K562 (cell line): ENCODE results near the gene TYSND1. TPM values are rescaled to one million over a fixed set of nuclear protein-coding genes. Genes with fewer than 3 reads are reported as not detected.

ENCODE experiments used
- ATAC-seq: fragments of 200-7000 bp; cut with Tn5 transposase; 3 replicates; pipeline ENCODE4 v1.9.1; 2020; ENCODE audit warnings: moderate library complexity
- BruUV-seq: library from RNA; stranded (reverse); fragments of 400-500 nt; replicated peaks from 2 replicates; lab custom pipeline; 2021; lab: Mats Ljungman, UMichigan
- CTCF ChIA-PET: fragments of 300-600 bp; formaldehyde crosslinking; extraction: SDS; loops from one replicate; lab custom pipeline; 2021; ENCODE audit warnings: low intra/inter-chr PET ratio; lab: Yijun Ruan, JAX
- POLR2A ChIA-PET: fragments of 300-600, 350-650 bp; sonication (Branson Sonifier 250); formaldehyde crosslinking; extraction: SDS; loops from one replicate; lab custom pipeline; 2021; ENCODE audit warnings: antibody characterized with exemption, inconsistent platforms; lab: Yijun Ruan, JAX
- DNase-seq, 4 experiments: peaks; one replicate each; pipeline versions ENCODE4 v3.0.0 to v3.0.0-alpha.2; 2011 to 2018; ENCODE audit warnings: low spot score in 3 of 4, mixed read lengths in 3 of 4; ENCODE audit errors: extremely low read depth in 1 of 4
- FAIRE-seq: peaks from 2 replicates; lab custom pipeline; 2011; peaks lifted over from hg19 to GRCh38; lab: Jason Lieb, UNC
- H2AFZ ChIP-seq: 2 replicates; pipeline ENCODE4 v1.6.0; 2011; ENCODE audit warnings: low read depth, low read length, control low read depth, inconsistent platforms
- H3K27ac ChIP-seq: fragments of 200-600 bp; 3 replicates; pipeline ENCODE4 v1.8.0; 2011; ENCODE audit warnings: low read depth, mild to moderate bottlenecking, control low read depth, inconsistent platforms, low read length, moderate library complexity, mixed read lengths; ENCODE audit errors: extremely low read depth
- H3K27me3 ChIP-seq, 2 experiments: fragments of 300-600 bp in 1 of 2; 2 replicates in 1 of 2; 3 replicates in 1 of 2; pipeline versions ENCODE4 v1.6.0 to v1.8.0; 2011; ENCODE audit warnings: inconsistent platforms in 2 of 2, low read length in 2 of 2, mild to moderate bottlenecking in 1 of 2, mixed read lengths in 1 of 2, moderate library complexity in 1 of 2; ENCODE audit not compliant: control insufficient read depth in 2 of 2, insufficient read depth in 2 of 2
- H3K36me3 ChIP-seq: fragments of 300-600 bp; 3 replicates; pipeline ENCODE4 v1.8.0; 2011; ENCODE audit warnings: mild to moderate bottlenecking, low read length, inconsistent platforms; ENCODE audit not compliant: control insufficient read depth, insufficient read depth
- H3K4me1 ChIP-seq, 2 experiments: fragments of 200-600 bp in 1 of 2; replicated peaks in 1 of 2; 2 replicates in 1 of 2; 3 replicates in 1 of 2; pipeline versions ENCODE4 v1.5.1 to v1.8.0; 2011; ENCODE audit warnings: inconsistent platforms in 2 of 2, low read length in 2 of 2, mild to moderate bottlenecking in 1 of 2, mixed read lengths in 1 of 2, moderate library complexity in 1 of 2; ENCODE audit not compliant: control insufficient read depth in 2 of 2, insufficient read depth in 2 of 2
- H3K4me2 ChIP-seq: 2 replicates; pipeline ENCODE4 v1.6.1; 2011; ENCODE audit warnings: low read length, control low read depth, inconsistent platforms, mixed read lengths; ENCODE audit not compliant: insufficient read depth
- H3K4me3 ChIP-seq: fragments of 200-600 bp; sonication (generic), shearing (Covaris generic); 2 replicates; pipeline ENCODE4 v1.5.1; 2016; ENCODE audit warnings: control low read depth, inconsistent platforms
- H3K79me2 ChIP-seq: fragments of 200-600 bp; 3 replicates; pipeline ENCODE4 v1.8.0; 2011; ENCODE audit warnings: low read length, inconsistent platforms; ENCODE audit not compliant: control insufficient read depth, insufficient read depth
- H3K9ac ChIP-seq, 2 experiments: 2 replicates each; pipeline versions ENCODE4 v1.6.0 to v1.6.1; 2011; ENCODE audit warnings: low read depth in 2 of 2, low read length in 2 of 2, control low read depth in 1 of 2, inconsistent platforms in 1 of 2, mild to moderate bottlenecking in 1 of 2, mixed read lengths in 1 of 2; ENCODE audit not compliant: insufficient read depth in 1 of 2
- H3K9me1 ChIP-seq: one replicate; pipeline ENCODE4 v1.6.0; 2011; ENCODE audit warnings: inconsistent platforms, mild to moderate bottlenecking, low read length, moderate library complexity; ENCODE audit not compliant: control insufficient read depth, insufficient read depth
- H3K9me3 ChIP-seq: replicated peaks from 2 replicates; pipeline ENCODE4 v1.5.1; 2011; ENCODE audit warnings: low read depth, low read length, inconsistent platforms; ENCODE audit not compliant: control insufficient read depth, insufficient read depth
- H4K20me1 ChIP-seq: replicated peaks from 2 replicates; pipeline ENCODE4 v1.6.1; 2011; ENCODE audit warnings: low read length, inconsistent platforms, mixed read lengths; ENCODE audit not compliant: control insufficient read depth, insufficient read depth
- BRCA1 ChIP-seq, 2 experiments: fragments of 450-650 bp in 1 of 2; sonication (generic) in 1 of 2; formaldehyde crosslinking in 1 of 2; IDR thresholded peaks; 2 replicates each; pipeline versions ENCODE4 v1.5.0 to v1.6.1; 2017 to 2020; ENCODE audit warnings: mild to moderate bottlenecking in 1 of 2, missing genetic modification reagents in 1 of 2
- PCBP2 ChIP-seq: fragments of 200-400 bp; formaldehyde crosslinking; IDR thresholded peaks from 2 replicates; pipeline ENCODE4 v1.6.1; 2018; ENCODE audit warnings: low read length, low read depth, mild to moderate bottlenecking, moderate library complexity; ENCODE audit not compliant: poor library complexity, severe bottlenecking
- POLR2B ChIP-seq: fragments of 450-650 bp; IDR thresholded peaks from 2 replicates; pipeline ENCODE4 v1.6.1; 2018; ENCODE audit warnings: low read depth; ENCODE audit not compliant: partially characterized antibody
- SMARCA4 ChIP-seq: fragments of 450-650 bp; IDR thresholded peaks from 2 replicates; pipeline ENCODE4 v1.6.1; 2016
- TRIM24 ChIP-seq, 2 experiments: fragments of 450-650 bp; IDR thresholded peaks; 2 replicates each; pipeline ENCODE4 v1.6.1; 2016
- WGBS: fragments of 100-300 bp; shearing (Covaris generic); methylation state at CpG from one replicate; pipeline ENCODE4 v1.1.6; 2016; ENCODE audit warnings: low coverage, mixed read lengths; ENCODE audit not compliant: insufficient coverage; ENCODE audit errors: missing lambda C conversion rate; 5-methylcytosine and 5-hydroxymethylcytosine counted together
- in situ Hi-C: fragments of 300-500 bp; cut with MboI; formaldehyde crosslinking; loops from 4 replicates; pipeline ENCODE4 v1.15.0; 2018; ENCODE audit warnings: inconsistent platforms, mixed read lengths
- intact Hi-C: fragments of 100-400 bp; cut with micrococcal nuclease; formaldehyde crosslinking; loops from 2 replicates; pipeline ENCODE4 v1.14.2; 2022
- polyA plus RNA-seq, 8 experiments: library from polyadenylated mRNA; depleted of rRNA in 4 of 8; stranded (reverse) in 5 of 8; unstranded in 3 of 8; fragments of >200 nt; fragmentation: Nextera tagmentation in 2 of 8; fragmentation: Illumina TruSeq in 1 of 8; extraction: Ambion mirVana in 2 of 8; extraction: Trizol in 1 of 8; gene quantifications; 2 replicates each; pipeline versions ENCODE4 v1.2.1 to v1.2.3, GENCODE V29; 2011 to 2014; ENCODE audit warnings: inconsistent platforms in 1 of 8, missing spikeins in 1 of 8
- total RNA-seq, 7 experiments: library from RNA; depleted of rRNA in 6 of 7; stranded (reverse); fragments of >200 nt in 6 of 7; fragmentation: Illumina TruSeq in 2 of 7; extraction: Trizol in 2 of 7; gene quantifications; 2 replicates each; pipeline versions ENCODE4 v1.2.1 to v1.2.3, GENCODE V29; 2011 to 2021; ENCODE audit warnings: low replicate concordance in 1 of 7

TYSND1 gene
- total and polyA plus RNA-seq, 9 of the 15 experiments (the other 6 are each of a cell fraction or from before 2014, with no cell fraction given): 0.60 to 2.0 (median 1.3) TPM

DNA sequence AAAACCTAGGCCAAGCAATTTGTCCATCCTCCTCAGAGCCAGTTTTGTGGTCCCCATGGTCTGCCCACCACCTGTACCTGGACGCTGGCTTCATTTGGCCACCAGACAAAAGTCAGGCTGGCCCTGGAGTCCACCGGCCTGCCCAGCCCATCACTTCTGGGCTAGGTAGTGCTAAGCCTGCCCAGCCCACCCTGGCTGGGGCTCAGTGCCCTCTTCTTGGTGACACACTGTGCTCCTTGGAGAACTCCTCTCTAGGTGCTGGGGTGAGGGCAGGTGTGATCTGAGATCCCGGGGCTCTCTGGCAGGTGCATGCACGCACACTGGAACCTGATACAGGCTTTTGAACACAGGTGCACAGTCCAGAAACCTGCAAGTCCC, 15.0 kb downstream of the TYSND1 start:
- no peak for DNase-seq
- ChIA-PET POLR2A (interaction anchor here (0.6 to 1.0 kb wide), 2 partner anchors 11 to 19 kb away, joined by 3 read pairs; no protein-coding TSS in a partner anchor), CTCF (no interaction called here)
- Histone ChIP-seq H3K27me3 (no peaks in the 10 kb centered on the region), H3K79me2 (peaks cover 23% of the 10 kb centered on the region), H4K20me1 (no peaks in the 10 kb centered on the region; the same call in 1 of the 2 replicates), H3K27ac (no peak overlapping the region; the same call in 2 of the 3 replicates), H3K36me3 (peaks cover 2% of the 10 kb centered on the region; the same call in 1 of the 3 replicates), H3K9me1 (no peaks in the 10 kb centered on the region), H3K4me1 (peaks cover 8 to 29% of the 10 kb centered on the region in 2 experiments; a peak in 4 of 5 replicates), H2AFZ (no peak overlapping the region), H3K4me3 (peak overlapping the region; percentile 35), H3K9me3 (peaks cover under 1% of the 10 kb centered on the region; the same call in 1 of the 2 replicates), H3K4me2 (peak overlapping the region; percentile 79), H3K9ac (peak overlapping the region; percentile 53 to 93)
- intact Hi-C loops (no loop called here), in situ Hi-C loops (no loop called here)
- no TSS peak for BruUV-seq
- WGBS: 11% methylated on average over 4 of the region's 4 CpGs
- FAIRE-seq: no peak
- peak; percentile 25 for ATAC-seq
- TF ChIP-seq SMARCA4: no peak
- no peak for TF ChIP-seq POLR2B
- TF ChIP-seq PCBP2: no peak
- no peak for TF ChIP-seq BRCA1 (IDR thresholded peaks at IDR 0.05)
- 0 out of 2 replicates have a peak, but pooled peaks have one; percentile 50 for TF ChIP-seq BRCA1 (CRISPR knock-in tag; IDR thresholded peaks at IDR 0.05)
- TF ChIP-seq TRIM24 (IDR thresholded peaks at IDR 0.05): no peak
